CD4-positive, alpha-beta T cell treated with Interleukin-2 at 100 ng/mL for 4 hours (primary cell): ENCODE results near the gene FBXO30.
A peak's percentile ranks its signal among the peaks of the same experiment; 100 is the strongest.

ENCODE experiments used
- DNase-seq: peaks from one replicate; pipeline ENCODE4 v3.0.0-alpha.2; 2020; ENCODE audit warnings: low spot score

The FBXO30 gene, protein sequence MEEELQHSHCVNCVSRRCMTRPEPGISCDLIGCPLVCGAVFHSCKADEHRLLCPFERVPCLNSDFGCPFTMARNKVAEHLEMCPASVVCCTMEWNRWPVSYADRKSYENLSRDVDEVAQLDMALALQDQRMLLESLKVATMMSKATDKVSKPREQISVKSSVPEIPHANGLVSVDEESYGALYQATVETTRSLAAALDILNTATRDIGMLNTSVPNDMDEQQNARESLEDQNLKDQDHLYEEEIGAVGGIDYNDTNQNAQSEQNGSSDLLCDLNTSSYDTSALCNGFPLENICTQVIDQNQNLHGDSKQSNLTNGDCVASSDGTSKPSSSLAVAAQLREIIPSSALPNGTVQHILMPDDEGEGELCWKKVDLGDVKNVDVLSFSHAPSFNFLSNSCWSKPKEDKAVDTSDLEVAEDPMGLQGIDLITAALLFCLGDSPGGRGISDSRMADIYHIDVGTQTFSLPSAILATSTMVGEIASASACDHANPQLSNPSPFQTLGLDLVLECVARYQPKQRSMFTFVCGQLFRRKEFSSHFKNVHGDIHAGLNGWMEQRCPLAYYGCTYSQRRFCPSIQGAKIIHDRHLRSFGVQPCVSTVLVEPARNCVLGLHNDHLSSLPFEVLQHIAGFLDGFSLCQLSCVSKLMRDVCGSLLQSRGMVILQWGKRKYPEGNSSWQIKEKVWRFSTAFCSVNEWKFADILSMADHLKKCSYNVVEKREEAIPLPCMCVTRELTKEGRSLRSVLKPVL

DNA sequence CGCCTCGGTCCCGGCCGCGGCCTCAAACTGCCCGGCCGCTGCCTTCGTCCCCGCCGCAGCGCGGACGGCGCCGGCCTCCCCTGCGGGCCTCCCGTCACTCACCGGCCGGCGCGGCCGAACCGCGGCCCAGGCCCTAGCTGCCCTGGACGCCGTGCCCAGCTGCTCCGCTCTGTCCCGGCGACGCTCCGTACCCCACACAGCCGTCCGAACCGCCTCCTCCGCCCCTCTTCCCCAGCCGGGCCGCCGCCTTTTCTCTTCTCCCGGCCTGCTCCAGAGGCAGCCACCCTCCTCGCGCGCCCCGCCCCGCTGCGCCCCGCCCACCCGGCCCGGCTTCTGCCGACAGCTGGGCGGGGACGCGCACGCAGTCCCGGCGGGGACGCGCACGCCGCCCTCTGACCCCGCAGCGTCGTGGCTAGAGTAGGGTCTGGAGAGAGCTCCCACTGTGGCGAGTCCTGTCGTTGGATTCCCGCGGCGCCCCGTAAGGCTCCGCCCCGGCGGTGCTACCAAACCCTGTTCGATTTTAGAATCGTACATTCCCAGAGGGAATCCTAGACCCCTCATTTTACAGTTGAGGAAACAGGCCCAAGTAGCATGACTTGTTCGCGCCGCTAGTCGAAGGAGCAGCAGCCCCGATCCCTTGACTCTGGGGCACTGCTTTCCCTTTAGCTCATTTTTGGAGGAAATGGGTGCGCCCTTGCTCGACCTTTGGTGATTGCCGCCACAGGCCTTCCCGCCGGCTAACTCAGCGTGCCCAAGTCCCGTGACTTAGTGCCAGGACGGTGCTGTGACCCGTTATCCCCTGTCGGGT is at the start of gene FBXO30:
Gene FBXO30, minus strand, starts transcription at position 295 of the 808 bp plus-strand sequence. CDS start 8,390 bp downstream, outside the sequence.
- peak; percentile 84 for DNase-seq

DNA sequence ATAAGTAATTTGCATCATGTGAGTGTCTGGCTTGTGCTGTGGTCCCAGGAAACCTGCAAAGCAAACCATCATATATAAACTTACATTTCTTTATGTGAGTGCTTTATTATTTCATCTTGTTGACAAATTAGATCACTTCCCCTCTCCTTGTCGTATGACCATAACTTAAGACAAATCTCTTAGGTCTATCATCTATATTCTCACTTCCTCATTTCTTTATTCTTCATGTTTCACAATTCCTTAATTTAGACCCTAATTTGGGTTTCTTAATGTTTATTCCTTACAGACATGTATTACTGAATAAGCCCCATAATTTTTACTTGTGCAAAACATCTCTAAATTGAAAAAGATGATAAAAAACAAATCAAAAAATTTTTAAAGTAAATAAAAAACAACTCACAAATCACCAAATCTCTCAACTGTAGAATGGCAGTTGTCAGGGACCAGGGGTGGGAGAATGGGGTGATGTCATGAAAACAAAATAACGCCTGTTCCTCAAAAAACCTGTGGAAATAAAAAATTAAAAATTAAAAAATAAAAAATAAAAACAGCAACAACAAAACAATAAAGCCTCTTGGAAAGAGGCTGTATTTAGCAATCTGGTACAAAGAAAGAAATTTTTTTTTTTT is 49.5 kb upstream of the FBXO30 start:
- DNase-seq, result no peak

DNA sequence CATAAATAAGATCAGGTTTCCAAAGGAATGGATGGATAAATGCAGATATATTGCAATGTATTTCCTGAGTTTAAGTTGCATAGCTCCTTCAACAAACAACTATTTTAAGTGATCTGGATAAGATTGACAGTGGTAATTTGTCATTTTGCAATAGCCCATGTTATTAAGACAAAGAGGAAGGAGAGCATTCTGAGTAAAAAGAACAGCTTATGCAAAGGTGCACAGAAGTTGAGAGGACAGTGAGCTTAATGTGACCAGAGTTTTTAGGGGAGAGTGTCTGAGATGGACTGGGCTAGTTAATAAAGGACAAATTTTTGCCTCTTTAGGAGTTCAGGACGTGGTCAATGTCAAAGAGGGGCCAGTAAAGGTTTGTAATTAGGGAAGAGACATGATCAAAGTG is 48.8 kb upstream of the FBXO30 start:
- no peak for DNase-seq

DNA sequence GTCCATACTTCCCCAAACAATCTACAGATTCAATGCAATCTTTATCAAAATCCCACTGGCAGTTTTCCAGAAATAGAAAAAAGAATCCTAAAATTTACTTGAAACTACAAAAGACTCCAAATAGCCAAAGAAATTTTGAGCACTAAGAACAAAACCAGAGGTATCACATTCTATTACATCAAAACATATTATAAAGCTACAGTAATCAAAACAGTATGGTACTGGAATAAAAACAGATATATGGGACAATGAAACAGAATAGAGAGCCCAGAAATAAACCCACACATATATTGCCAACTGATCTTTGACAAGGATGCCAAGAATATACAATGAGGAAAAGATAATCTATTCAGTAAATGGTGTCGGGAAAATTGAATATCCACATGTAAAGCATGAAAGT is 46.0 kb upstream of the FBXO30 start:
- no peak for DNase-seq

DNA sequence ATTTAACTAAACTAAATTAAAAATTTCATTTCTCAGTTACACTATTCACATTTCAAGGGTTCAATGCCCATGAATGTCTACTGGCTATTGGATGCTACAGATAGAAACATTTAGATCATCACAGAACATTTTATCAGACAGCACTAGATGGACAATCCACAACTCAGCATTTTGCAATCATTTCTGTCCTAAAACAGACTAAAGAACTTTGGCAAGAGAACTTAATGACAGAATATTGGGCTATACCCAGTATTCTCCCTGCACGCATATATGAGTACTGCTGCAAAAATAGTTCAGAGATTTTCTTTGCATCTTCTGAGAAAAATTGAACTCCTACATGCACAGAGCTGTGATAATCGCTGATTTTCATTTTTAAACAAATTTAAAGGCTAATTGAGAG is 36.1 kb upstream of the FBXO30 start:
- no peak for DNase-seq

DNA sequence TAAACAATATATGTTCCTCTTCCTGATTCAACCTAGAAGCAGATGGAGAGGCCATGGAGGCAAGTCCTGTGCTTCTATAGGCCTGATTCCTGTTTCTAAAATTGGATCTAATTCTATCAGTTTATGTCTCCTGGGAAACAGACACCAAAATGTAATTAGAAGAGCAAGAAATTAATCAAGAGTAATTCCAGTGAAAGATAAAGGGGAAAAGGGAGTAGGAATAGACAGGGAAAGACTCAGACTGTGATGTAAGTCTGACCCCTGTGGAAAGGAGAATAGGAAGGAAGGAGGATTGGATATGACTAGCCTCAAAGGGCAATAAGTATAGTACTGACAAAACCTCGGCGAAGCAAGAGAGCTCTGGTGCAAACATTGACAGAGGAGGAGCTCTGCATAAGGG is 33.9 kb upstream of the FBXO30 start:
- DNase-seq, result no peak

DNA sequence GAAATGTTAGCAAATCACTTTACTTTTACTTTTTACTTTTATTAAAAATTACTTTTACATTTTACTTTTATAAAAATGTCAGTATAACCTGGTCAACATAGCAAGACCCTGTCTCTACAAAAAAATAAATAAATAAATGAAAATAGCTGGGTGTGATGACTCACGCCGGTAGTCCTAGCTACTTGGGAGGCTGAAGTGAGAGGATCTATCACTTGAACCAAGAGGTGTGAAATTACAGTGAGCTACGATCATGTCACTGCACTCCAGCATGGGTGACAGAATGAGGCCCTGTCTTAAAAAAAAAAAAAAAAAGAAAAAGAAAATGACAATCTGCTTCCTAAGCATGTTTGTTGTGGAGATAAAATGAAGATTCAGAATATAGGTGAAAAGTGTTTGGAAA is 31.0 kb upstream of the FBXO30 start:
- DNase-seq, result peak; percentile 38

DNA sequence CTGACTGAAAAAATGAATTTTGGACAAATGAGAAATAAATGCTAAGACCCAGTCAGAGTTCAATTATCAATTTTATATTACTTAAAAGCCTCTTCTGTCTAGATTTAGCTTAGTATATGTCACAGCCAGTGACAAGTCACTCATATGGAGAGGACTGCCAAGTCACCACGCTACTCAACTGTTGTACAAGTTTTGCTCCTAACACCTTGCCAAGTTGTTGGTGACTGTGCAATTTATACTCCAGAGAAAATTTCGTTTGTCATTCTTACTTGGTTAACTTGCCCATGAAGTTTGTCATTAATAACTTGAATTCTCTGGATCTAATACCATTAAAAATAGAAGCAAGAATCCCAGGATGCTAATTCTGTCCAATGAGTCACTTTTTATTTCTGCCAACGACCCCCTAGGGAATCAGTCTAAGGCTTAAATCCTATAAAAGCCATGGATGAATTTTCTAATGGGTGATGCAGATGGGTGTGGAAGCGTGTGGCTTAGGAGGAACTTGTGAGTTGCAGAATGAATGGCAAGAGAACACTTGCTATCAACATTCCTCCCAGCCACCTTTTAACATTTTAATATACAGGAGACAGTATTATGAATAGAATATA is 30.4 kb upstream of the FBXO30 start:
- DNase-seq, result no peak

DNA sequence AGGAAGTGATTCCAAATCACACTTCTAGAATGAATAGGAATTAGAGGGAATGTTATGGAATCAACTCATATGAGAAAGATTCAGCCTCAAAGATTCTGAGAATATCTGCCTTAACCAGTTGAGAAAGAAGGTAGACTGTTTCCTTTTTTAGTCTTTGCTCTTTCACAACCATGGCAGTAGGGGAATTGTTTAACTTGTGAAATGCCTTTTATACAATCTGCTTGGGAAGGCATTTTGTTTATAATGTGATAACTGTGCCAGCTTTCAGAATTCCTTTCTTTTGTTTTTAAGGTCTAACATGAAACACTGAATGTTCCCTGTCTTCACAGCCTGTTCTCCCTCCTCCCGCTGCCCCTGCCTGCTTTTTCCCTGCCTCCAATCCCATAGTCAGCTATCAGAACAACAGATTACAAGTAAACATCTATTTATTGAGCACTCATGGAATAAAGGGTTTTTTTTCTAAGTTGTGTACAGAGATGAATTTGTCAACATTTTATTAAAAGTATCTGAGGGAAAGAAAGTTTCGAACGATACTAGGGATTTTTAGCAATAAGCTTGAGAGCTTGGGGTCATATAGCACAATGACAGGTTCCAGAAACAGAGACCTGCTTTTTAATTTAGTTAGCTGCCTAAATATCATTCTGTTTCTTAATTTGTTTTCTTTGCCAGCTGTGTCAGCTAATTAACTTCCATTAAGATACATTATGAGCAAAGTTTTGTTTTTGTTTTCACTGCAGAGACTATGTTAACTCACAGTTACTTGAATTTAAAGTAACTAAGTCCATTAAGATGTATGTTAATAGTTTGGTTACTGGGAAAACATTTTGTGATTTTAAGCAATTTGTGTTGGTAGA is 28.3 kb upstream of the FBXO30 start:
- DNase-seq, result no peak

DNA sequence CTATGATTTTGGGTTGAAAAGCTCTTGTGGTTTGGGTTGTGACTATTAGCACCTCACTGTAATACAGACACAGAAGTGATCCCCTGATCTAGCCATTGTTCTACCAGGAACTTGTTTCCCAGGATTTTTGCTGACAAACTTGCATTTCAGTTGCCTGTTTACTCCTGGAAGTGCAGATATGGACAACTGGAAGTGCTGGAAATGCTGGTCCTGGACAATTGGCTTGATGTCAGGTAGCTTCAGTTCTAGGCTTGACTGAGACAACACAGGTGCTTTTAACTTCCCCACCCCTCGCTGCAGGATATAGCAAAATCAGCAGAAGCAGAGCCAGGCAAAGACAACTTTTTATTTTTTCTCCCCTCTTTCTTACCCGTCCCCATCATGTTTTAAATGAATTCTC is 27.1 kb upstream of the FBXO30 start:
- no peak for DNase-seq

DNA sequence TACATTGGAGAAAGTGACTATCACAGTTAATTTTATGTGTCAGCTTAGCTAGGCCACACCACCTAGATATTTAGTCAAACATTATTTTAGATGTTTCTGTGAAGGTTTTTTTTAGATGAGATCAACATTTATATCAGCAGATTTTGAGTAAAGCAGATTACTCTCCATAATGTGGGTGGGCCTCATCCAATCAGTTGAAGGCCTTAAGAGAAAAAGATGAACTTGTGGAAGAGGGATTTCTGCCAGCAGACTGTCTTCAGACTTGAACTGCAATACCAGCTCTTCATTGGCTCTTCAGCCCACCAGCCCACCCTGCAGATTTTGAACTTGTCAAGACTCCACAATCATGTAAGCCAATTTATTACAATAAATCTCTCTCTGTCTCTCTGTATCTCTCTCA is 25.1 kb upstream of the FBXO30 start:
- no peak for DNase-seq

DNA sequence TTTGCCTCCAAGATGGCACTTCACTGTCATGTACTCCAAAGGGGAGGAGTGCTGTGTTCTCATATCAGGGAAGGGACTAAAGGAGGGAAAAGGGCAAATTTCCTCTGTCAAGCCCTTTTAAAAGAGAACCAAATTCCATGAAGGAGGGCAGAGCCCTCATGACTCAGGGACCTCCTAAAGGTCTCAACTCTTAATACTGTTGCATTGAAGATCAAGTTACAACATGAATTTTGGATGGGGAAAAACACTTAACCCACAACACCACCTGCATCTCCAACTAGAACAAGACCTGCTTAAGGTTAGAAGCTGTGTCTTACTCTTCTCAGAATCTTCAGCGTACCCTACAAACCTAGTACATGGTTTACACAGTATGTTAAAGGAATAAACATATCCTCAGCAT is 23.7 kb upstream of the FBXO30 start:
- DNase-seq, result no peak

DNA sequence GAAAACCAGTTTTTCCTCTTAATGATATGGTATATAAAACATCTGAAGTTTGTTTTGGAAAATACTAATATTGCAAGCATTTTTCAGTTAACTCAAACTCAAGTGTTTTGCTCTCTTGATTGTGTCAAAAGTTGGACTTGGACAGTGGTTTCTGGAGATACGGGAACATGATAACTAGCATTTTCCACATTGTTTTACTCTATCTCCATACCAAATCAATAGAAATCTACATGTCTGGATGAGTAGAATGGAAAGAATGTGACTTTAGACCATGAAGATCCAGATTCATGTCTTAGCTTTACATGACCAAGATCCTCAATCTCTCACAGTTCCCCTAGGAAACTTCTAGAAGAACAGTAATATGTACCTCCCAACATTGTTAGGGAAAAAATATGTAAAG is 22.2 kb upstream of the FBXO30 start:
- no peak for DNase-seq

DNA sequence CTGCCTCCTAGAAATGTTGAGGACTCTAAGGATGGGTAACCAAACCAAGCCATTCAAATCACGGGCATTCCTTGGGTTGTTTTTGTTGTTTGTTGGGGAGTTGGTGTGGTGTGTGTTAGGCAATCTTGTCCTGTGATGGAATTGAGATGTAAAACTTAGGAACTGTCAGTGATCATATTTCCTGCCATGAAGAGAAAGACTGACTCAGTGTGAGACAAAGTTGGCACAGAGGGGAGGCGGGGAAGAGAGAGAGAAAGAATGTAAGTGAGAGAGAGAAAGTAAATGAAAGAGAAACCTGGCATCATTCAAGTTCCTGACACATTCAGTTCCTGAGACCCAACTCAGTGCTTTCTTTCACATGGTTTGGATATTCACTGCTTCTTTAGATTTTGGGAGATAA is 21.6 kb upstream of the FBXO30 start:
- DNase-seq, result no peak

DNA sequence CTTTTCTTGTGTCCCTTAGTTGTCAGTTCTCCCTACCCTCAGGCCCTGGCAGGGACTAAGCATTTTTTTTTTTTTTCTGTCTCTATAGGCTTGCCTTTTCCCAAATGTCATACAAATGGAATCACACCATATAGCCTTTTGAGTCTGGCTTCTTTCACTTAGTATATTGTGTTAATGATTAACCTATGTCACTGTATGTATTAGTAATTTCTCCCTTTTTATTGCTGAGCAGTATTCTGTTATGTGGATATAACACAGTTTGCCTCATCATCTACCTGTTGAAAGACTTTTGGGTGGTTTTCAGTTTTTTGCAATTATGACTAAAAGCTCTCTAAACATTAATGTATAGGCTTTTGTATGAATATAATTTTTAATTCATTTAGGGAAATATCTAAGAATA is 16.0 kb upstream of the FBXO30 start:
- DNase-seq, result no peak

DNA sequence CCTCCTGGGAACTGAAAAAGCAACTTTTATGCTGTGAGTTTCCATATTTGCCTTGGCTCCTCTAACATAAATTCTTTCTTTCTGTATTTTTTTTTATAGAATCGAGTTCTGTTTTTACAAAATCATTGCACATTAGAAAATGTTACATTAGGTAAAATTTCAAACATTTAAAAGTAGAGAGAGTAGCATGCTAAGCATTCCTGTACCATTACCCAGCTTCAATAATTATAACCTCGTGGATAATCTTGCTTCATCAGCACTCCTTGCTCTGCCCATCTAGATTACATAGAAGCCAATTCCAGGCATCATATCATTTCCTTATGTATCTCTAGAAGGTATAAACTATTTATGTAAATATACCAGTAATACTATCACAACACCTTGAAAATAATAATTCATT is 15.4 kb upstream of the FBXO30 start:
- DNase-seq, result no peak

DNA sequence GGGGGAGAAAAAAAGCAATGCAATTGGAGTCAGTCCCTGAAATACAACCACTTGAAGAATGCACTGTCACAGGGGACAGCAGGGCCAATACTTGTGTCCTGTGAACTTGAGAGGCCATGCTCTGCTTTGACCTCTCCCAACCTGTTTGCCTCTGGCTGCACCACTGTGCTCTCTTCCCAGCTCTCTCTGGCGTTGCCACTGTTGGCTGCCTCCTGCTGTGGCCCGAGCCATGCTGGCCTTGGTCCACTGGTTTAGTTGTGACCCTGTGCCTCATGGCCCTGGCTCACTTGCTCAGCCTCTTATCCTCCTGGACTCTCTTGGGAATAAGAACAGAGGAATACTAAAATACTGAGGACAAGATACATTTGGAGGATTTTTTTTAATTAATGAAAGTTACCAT is 14.5 kb upstream of the FBXO30 start:
- DNase-seq, result no peak

DNA sequence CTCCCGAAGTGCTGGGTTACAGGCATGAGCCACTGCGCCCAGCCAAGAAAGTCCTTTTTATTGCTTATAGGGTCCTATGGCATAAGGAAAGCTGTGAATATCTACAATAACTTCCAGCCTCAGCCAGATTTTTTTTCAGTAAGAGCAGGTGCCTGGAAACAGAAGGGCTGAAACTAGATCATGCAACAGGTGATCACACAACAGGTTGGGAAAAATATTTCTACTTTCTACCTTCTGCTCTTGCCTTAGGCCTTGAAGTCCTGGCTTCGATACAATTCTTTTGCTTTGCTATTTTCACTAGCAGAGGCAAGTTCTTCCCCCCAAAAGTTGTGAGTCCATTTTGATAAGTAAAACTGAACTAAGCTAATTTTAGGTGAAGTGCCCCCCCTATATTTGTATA is 9.7 kb upstream of the FBXO30 start:
- DNase-seq, result no peak

DNA sequence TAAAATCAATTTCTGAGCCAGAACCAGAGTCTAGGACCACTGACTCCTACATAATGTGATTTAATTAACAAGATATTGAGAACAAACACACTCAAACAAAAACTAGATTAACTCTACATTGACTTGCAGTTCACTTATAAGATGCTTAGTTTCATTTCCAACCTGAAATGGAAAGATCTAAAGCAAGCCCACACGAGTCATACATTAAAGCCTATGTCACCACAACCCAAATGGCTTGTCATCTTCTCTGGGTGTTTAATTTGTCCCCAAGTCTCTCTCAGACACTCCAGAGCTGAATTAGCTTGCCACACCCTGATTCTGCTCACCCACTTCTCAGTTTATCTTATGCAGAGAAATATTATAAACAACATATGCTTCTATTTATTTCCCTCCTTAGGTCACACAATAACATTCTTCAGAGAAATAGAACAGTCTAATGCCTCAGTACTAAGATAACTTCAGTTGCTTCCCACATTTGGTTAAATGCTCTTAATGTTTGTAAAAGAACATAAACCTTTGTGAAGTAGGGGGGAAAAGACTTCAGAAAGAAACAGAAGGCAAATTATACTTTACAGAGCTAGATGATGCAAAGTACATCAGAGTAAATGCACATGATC is 8.8 kb upstream of the FBXO30 start:
- DNase-seq, result no peak

DNA sequence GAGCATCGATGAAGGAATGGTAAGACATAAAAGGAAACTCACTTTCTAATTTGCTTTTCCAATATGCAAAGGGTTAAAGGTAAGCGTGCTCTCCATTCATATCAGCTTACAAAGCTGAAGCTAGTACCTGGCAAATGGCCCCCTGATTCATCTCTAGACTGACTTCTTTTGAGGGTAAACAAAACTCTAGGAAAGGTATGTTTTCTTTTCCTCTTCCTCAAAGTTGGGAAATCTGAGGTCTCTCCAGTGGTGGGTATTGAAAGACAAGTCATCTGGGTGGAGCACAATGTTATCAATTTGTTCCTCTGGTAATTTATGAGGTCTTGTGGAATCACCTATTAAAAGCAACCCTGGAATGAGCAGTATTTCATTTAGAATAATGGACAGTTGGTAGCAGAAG is 7.9 kb upstream of the FBXO30 start:
- DNase-seq, result no peak
